GM12878 (cell line): ENCODE results near the gene ZNF615. TPM values are rescaled to one million over a fixed set of nuclear protein-coding genes. Genes with fewer than 3 reads are reported as not detected.
"Not testable (repeated sequence)": the region's sequence is repeated elsewhere in the genome, so short reads cannot be mapped to it uniquely, and the experiment has no call there.

Experiments
- ATAC-seq: fragments of 200-7000 bp; cut with Tn5 transposase; 3 replicates; pipeline ENCODE4 v1.9.1; 2020; ENCODE audit warnings: mild to moderate bottlenecking, moderate library complexity
- BruUV-seq: library from RNA; stranded (reverse); fragments of 400-500 nt; replicated peaks from 2 replicates; lab custom pipeline; 2021; lab: Mats Ljungman, UMichigan
- CTCF ChIA-PET: fragments of 300-600 bp; sonication (Branson Sonifier 250); formaldehyde crosslinking; extraction: SDS; loops from one replicate; lab custom pipeline; 2021; ENCODE audit warnings: inconsistent platforms; lab: Yijun Ruan, JAX
- POLR2A ChIA-PET: fragments of 350-600 bp; formaldehyde crosslinking; extraction: SDS; loops from one replicate; lab custom pipeline; 2021; ENCODE audit warnings: inconsistent platforms; lab: Charles Lee
- RAD21 ChIA-PET: fragments of 300-600 bp; sonication (Branson Sonifier 250); formaldehyde crosslinking; loops from one replicate; lab custom pipeline; 2023; ENCODE audit warnings: antibody characterized with exemption; ENCODE audit not compliant: unreplicated experiment; lab: Charles Lee
- SMC1A ChIA-PET: fragments of 300-600 bp; sonication (Branson Sonifier 250); formaldehyde crosslinking; loops from one replicate; lab custom pipeline; 2023; ENCODE audit not compliant: unreplicated experiment, uncharacterized antibody; lab: Charles Lee
- DNase-seq: peaks from one replicate; pipeline ENCODE4 v3.0.0-alpha.2; 2011; ENCODE audit warnings: low read depth, low spot score
- FAIRE-seq: peaks from 3 replicates; lab custom pipeline; 2011; peaks lifted over from hg19 to GRCh38; lab: Jason Lieb, UNC
- H2AFZ ChIP-seq: 2 replicates; pipeline ENCODE4 v1.6.0; 2011; ENCODE audit warnings: low read depth, low read length, control low read depth; ENCODE audit not compliant: control insufficient read depth
- H3K27ac ChIP-seq: 2 replicates; pipeline ENCODE4 v1.5.1; 2011; ENCODE audit warnings: control low read depth; ENCODE audit not compliant: control insufficient read depth, insufficient read depth
- H3K27me3 ChIP-seq, 2 experiments: replicated peaks in 1 of 2; 2 replicates each; pipeline versions ENCODE4 v1.6.0 to v1.6.1; 2011; ENCODE audit warnings: low read length in 1 of 2; ENCODE audit not compliant: control insufficient read depth in 2 of 2, insufficient read depth in 2 of 2
- H3K36me3 ChIP-seq, 2 experiments: 2 replicates each; pipeline ENCODE4 v1.5.1; 2011; ENCODE audit warnings: low read length in 1 of 2; ENCODE audit not compliant: control insufficient read depth in 2 of 2, insufficient read depth in 2 of 2
- H3K4me1 ChIP-seq: 2 replicates; pipeline ENCODE4 v1.6.1; 2011; ENCODE audit warnings: mild to moderate bottlenecking, low read length, moderate library complexity, mixed read lengths; ENCODE audit not compliant: control insufficient read depth, insufficient read depth
- H3K4me2 ChIP-seq: 2 replicates; pipeline ENCODE4 v1.6.0; 2011; ENCODE audit warnings: control low read depth; ENCODE audit not compliant: control insufficient read depth, insufficient read depth
- H3K4me3 ChIP-seq: fragments of 200-600 bp; sonication (generic); 2 replicates; pipeline ENCODE4 v1.5.1; 2016
- H3K79me2 ChIP-seq: 2 replicates; pipeline ENCODE4 v1.6.0; 2011; ENCODE audit warnings: low read length; ENCODE audit not compliant: control insufficient read depth, insufficient read depth
- H3K9ac ChIP-seq: 2 replicates; pipeline ENCODE4 v1.8.0; 2011; ENCODE audit warnings: low read length, control low read depth, mixed read lengths; ENCODE audit not compliant: control insufficient read depth, insufficient read depth
- H3K9me3 ChIP-seq: replicated peaks from 3 replicates; pipeline ENCODE4 v1.5.1; 2011; ENCODE audit warnings: mild to moderate bottlenecking, low read length; ENCODE audit not compliant: control insufficient read depth, insufficient read depth
- H4K20me1 ChIP-seq: 2 replicates; pipeline ENCODE4 v1.6.0; 2011; ENCODE audit not compliant: control insufficient read depth, insufficient read depth
- ATF7 ChIP-seq: fragments of 450-650 bp; IDR thresholded peaks from 2 replicates; pipeline ENCODE4 v1.6.1; 2016; ENCODE audit warnings: low read depth, mild to moderate bottlenecking
- HDGF ChIP-seq: fragments of 450-650 bp; IDR thresholded peaks from 2 replicates; pipeline ENCODE4 v1.6.1; 2016; ENCODE audit warnings: antibody characterized with exemption
- REST ChIP-seq: IDR thresholded peaks from 2 replicates; pipeline ENCODE4 v1.6.1; 2012; ENCODE audit warnings: mild to moderate bottlenecking, low read depth, low read length
- SMC3 ChIP-seq: IDR thresholded peaks from 2 replicates; pipeline ENCODE4 v1.6.1; 2011; ENCODE audit warnings: low read length, improper control_type of control experiment, borderline replicate concordance
- SRF ChIP-seq, 2 experiments: IDR thresholded peaks; 2 replicates each; pipeline ENCODE4 v1.6.1; 2011; ENCODE audit warnings: low read depth in 2 of 2, low read length in 2 of 2, mild to moderate bottlenecking in 1 of 2, moderate library complexity in 1 of 2
- ZNF687 ChIP-seq: fragments of 450-650 bp; IDR thresholded peaks from 2 replicates; pipeline ENCODE4 v1.6.1; 2017; ENCODE audit warnings: mild to moderate bottlenecking, moderate library complexity
- WGBS: methylation state at CpG from one replicate; pipeline ENCODE4 v1.1.6; 2016; ENCODE audit warnings: low lambda C conversion rate; ENCODE audit not compliant: insufficient replicate concordance, insufficient coverage; ENCODE audit errors: missing lambda C conversion rate; 5-methylcytosine and 5-hydroxymethylcytosine counted together
- in situ Hi-C: fragments of 300-500 bp; cut with MboI; formaldehyde crosslinking; loops from 9 replicates; pipeline ENCODE4 v1.14.3; 2018; ENCODE audit warnings: mixed read lengths
- intact Hi-C: fragments of 100-400 bp; cut with micrococcal nuclease; formaldehyde crosslinking; loops from one replicate; pipeline ENCODE4 v1.14.2; 2022; ENCODE audit not compliant: unreplicated experiment
- polyA plus RNA-seq, 11 experiments: library from polyadenylated mRNA; depleted of rRNA in 4 of 11; unstranded in 6 of 11; stranded (reverse) in 5 of 11; fragments of >200 nt; fragmentation: Nextera tagmentation in 4 of 11; fragmentation: Illumina TruSeq in 1 of 11; extraction: Ambion mirVana in 4 of 11; extraction: Trizol in 1 of 11; gene quantifications; 1 replicate in 1 of 11; 2 replicates in 10 of 11; pipeline versions ENCODE4 v1.2.1 to v1.2.3, GENCODE V29; 2011 to 2016; ENCODE audit warnings: inconsistent platforms in 2 of 11, missing spikeins in 2 of 11, low read depth in 1 of 11
- total RNA-seq, 4 experiments: library from RNA; depleted of rRNA in 3 of 4; stranded (reverse); fragments of >200 nt in 3 of 4; fragmentation: Illumina TruSeq in 1 of 4; extraction: Trizol in 1 of 4; gene quantifications; 2 replicates each; pipeline versions ENCODE4 v1.2.1 to v1.2.3, GENCODE V29; 2013 to 2021

The ZNF615 gene
- total and polyA plus RNA-seq, 10 of the 15 experiments (the other 5 are each of a cell fraction or from before 2014, with no cell fraction given) = 1.7 to 7.2 (median 4.2) TPM

- TF ChIP-seq ZNF687 = 0 out of 2 replicates have a peak, but pooled peaks have one; percentile 30
- no peak for TF ChIP-seq SMC3
- 0 out of 2 replicates have a peak, but pooled peaks have one; percentile 7 for TF ChIP-seq REST
- TF ChIP-seq HDGF = peak; percentile 74; the same call in 1 of the 2 replicates
- TF ChIP-seq SRF (IDR thresholded peaks at IDR 0.05; ENCODE audit: low read depth in 2 of 2, low read length in 2 of 2) = no peak
- 0 out of 2 replicates have a peak, but pooled peaks have one; percentile 9 for TF ChIP-seq ATF7
- TF ChIP-seq, all 136 proteins: peak for 33
Measured at GRCh38 chr19:52007806-52008557, at the start of gene ZNF615 (continued).

GRCh38 chr19:52056480-52056879 lies 48.5 kb upstream of the ZNF615 start:
- H3K79me2 ChIP-seq, H3K36me3 ChIP-seq, RAD21 ChIA-PET, H4K20me1 ChIP-seq, ATAC-seq, H3K27ac ChIP-seq, DNase-seq, H3K9ac ChIP-seq, in situ Hi-C loops, FAIRE-seq, intact Hi-C loops, SMC1A ChIA-PET, H3K4me1 ChIP-seq, H2AFZ ChIP-seq, CTCF ChIA-PET, H3K27me3 ChIP-seq, H3K4me2 ChIP-seq, POLR2A ChIA-PET, BruUV-seq, H3K4me3 ChIP-seq: not testable (repeated sequence)
- WGBS = 100% methylated on average over 3 of the region's 3 CpGs
- H3K9me3 ChIP-seq = peaks cover 10% of the 10 kb centered on the region

- DNase-seq, BruUV-seq, H3K36me3 ChIP-seq, SMC1A ChIA-PET, H3K79me2 ChIP-seq, H3K4me3 ChIP-seq, CTCF ChIA-PET, H3K27ac ChIP-seq, H3K4me2 ChIP-seq, H3K27me3 ChIP-seq, POLR2A ChIA-PET, ATAC-seq, H3K9me3 ChIP-seq, in situ Hi-C loops, H2AFZ ChIP-seq, H4K20me1 ChIP-seq, FAIRE-seq, intact Hi-C loops, RAD21 ChIA-PET, H3K4me1 ChIP-seq, H3K9ac ChIP-seq: not testable (repeated sequence)
- 100% methylated on average over 1 of the region's 1 CpG for WGBS
Measured at GRCh38 chr19:52051736-52052135, 43.7 kb upstream of the ZNF615 start.
